ENCODE data around the gene STK16.

The STK16 gene

GRCh38 chr2:219287580-219288265 is 42.4 kb downstream of the STK16 start:
- peak; percentile 21 for DNase-seq (ENCODE audit: low spot score)
- TF ChIP-seq CTCF (IDR thresholded peaks at IDR 0.05; ENCODE audit: extremely low read depth, missing control alignments), result no peak

- TF ChIP-seq CTCF (IDR thresholded peaks at IDR 0.05; ENCODE audit: extremely low read depth, missing control alignments), result no peak
- DNase-seq (ENCODE audit: low spot score), result no peak
These were observed 43.9 kb downstream of the STK16 start for GRCh38 chr2:219289195-219289536.

GRCh38 chr2:219289537-219290361 is 44.5 kb downstream of the STK16 start:
- DNase-seq (ENCODE audit: low spot score), result no peak
- no peak for TF ChIP-seq CTCF (IDR thresholded peaks at IDR 0.05; ENCODE audit: extremely low read depth, missing control alignments)

- DNase-seq (ENCODE audit: low spot score), result no peak
- TF ChIP-seq CTCF (IDR thresholded peaks at IDR 0.05; ENCODE audit: extremely low read depth, missing control alignments), result no peak
These were observed 45.3 kb downstream of the STK16 start for GRCh38 chr2:219290381-219291171.

- no peak for TF ChIP-seq CTCF (IDR thresholded peaks at IDR 0.05; ENCODE audit: extremely low read depth, missing control alignments)
- DNase-seq (ENCODE audit: low spot score), result no peak
These were observed 46.1 kb downstream of the STK16 start for GRCh38 chr2:219291394-219291793.

- TF ChIP-seq CTCF (IDR thresholded peaks at IDR 0.05; ENCODE audit: extremely low read depth, missing control alignments), result no peak
- no peak for DNase-seq (ENCODE audit: low spot score)
These were observed 46.7 kb downstream of the STK16 start for GRCh38 chr2:219291910-219292490.

Data from GM20000 (cell line).